ENCODE data around the gene ZRANB1.

Gene ZRANB1

DNA sequence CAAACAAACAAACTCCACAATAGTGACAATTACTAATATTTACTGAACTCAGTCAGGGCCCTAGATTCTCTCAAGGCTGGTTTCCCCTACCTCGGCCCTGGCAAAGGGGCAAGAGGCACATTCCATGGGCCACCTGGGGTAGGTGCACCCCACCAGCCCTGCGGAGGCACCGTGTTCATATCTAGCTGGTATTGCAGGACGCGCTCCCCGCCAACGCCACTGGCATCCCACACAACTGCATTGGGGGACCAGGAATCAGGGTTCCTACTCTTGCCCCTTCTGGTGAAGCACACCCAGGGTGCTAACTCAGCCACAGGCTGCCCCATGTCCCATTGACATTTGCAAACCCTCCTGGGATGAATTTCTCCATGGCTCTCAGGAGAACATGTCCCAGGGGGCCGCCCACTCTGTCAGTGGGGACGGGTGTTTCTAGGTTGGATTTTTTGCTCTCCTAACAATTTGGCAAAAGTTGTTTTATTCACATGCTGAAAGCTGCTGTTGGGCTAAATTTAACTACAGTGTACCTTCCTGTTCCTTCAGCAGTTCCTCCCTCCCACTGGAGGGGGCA lies 76.7 kb downstream of the ZRANB1 start:
- Histone ChIP-seq H3K36me3 (ENCODE audit: control insufficient read depth, low read depth, low read length) (peaks cover 16% of the 10 kb centered on the region), H3K27me3 (ENCODE audit: control insufficient read depth, insufficient read depth, low read length) (no peaks in the 10 kb centered on the region), H3K9me3 (ENCODE audit: control insufficient read depth, low read depth, low read length) (no peaks in the 10 kb centered on the region), H3K4me3 (ENCODE audit: low read length) (no peak overlapping the region), H3K9ac (ENCODE audit: low read length) (no peak overlapping the region), H3K4me1 (ENCODE audit: control insufficient read depth, low read depth, low read length) (no peaks in the 10 kb centered on the region), H3K27ac (ENCODE audit: low read length) (no peak overlapping the region)

DNA sequence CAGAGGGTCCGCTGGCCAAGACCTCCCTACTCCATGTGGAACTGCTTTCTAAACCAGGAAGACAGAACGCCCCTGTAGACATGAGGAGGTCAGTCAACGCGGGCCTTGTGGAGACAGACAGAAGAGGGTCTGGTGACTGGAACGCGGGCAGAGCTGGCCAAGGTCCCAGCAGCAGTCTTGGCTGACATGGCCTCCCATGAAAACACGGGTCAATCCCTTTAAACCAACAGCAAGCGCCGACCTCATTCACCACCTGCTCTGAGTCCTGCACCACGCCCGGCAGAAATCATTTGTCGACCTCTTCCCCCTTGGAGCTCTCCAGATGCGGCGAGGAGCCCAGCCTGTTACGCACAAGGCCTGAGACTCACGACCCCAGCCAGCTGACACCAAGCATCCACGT lies 78.5 kb downstream of the ZRANB1 start:
- Histone ChIP-seq H3K4me1 (ENCODE audit: control insufficient read depth, low read depth, low read length) (no peaks in the 10 kb centered on the region), H3K9ac (ENCODE audit: low read length) (no peak overlapping the region), H3K27me3 (ENCODE audit: control insufficient read depth, insufficient read depth, low read length) (no peaks in the 10 kb centered on the region), H3K36me3 (ENCODE audit: control insufficient read depth, low read depth, low read length) (peaks cover 23% of the 10 kb centered on the region), H3K9me3 (ENCODE audit: control insufficient read depth, low read depth, low read length) (no peaks in the 10 kb centered on the region), H3K4me3 (ENCODE audit: low read length) (no peak overlapping the region), H3K27ac (ENCODE audit: low read length) (no peak overlapping the region)

DNA sequence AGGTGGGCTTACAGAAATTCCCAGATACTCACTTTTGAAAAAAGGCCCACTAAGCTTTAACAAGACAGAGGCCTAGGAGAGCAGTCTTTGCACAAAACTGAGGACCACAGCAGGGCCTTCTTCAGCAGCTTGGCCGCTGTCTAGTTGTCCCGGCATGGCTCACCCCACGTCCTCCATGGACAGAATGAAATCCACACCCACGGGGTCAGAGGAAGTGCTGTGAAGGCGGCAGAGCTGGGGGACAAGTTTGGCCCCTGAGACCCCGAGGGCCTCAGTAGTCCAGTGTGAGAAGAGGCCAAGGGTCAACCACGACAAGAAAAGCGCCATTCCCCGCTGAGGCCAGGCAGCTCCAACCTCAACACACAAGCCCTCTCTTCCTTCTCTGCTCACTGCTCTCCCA lies 78.9 kb downstream of the ZRANB1 start:
- H3K27ac ChIP-seq (ENCODE audit: low read length) = no peak overlapping the region
- no peak overlapping the region for H3K4me3 ChIP-seq (ENCODE audit: low read length)
- no peak overlapping the region for H3K9ac ChIP-seq (ENCODE audit: low read length)
- no peaks in the 10 kb centered on the region for H3K4me1 ChIP-seq (ENCODE audit: control insufficient read depth, low read depth, low read length)
- H3K9me3 ChIP-seq (ENCODE audit: control insufficient read depth, low read depth, low read length) = no peaks in the 10 kb centered on the region
- peaks cover 23% of the 10 kb centered on the region for H3K36me3 ChIP-seq (ENCODE audit: control insufficient read depth, low read depth, low read length)
- no peaks in the 10 kb centered on the region for H3K27me3 ChIP-seq (ENCODE audit: control insufficient read depth, insufficient read depth, low read length)

DNA sequence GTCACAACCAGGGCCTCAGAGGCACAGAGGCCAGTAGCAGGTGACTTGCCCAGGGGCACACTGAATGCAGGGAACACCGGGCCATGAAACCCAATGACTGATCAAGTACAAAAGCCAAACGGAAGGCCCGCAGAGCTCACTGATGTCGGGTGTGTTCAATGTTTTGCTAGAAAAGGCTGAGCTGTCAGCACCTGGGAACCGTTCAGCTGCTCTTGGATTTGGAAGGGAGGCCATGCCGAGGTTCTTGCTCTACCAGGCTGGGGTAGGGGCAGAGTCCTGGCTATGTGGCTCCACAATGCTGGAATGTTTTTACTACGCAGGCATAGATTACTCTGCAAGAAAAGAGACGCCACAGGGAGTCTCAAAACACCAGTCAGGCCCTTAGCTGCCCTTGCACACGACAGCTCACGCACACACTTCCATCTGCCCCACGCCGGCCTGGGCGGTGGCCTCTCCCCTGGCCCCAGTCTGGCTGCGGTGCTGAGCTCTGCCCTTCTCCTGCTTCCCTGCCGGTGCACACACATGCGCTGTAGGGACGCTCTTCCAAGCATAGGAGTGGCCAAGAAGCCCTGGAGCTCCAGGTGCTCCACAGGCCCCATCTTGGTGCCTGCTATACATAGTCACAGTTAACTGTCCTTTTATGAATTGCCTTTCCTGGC lies 79.9 kb downstream of the ZRANB1 start:
- Histone ChIP-seq H3K4me3 (ENCODE audit: low read length) (no peak overlapping the region), H3K9me3 (ENCODE audit: control insufficient read depth, low read depth, low read length) (no peaks in the 10 kb centered on the region), H3K27me3 (ENCODE audit: control insufficient read depth, insufficient read depth, low read length) (no peaks in the 10 kb centered on the region), H3K36me3 (ENCODE audit: control insufficient read depth, low read depth, low read length) (peaks cover 23% of the 10 kb centered on the region), H3K9ac (ENCODE audit: low read length) (no peak overlapping the region), H3K27ac (ENCODE audit: low read length) (no peak overlapping the region), H3K4me1 (ENCODE audit: control insufficient read depth, low read depth, low read length) (no peaks in the 10 kb centered on the region)

DNA sequence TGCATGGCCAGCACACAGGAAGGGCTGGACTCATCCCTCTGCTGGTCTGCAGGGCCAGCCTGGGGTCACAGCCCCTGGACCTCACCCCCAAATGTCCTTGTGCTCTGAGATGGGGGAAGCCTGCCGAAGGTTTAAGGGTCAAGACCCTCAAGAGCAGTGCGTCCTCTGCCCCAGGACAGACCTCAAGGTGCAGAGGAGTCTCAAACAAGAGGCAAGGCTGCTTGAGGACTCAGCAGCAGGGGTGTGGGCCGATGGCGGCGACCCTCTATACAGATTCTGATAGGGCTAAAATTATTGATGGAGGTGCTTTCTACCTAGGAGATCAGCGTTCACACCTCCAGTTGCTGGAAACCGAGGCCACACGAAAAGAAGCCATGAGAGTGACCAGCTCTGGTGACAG lies 80.7 kb downstream of the ZRANB1 start:
- no peaks in the 10 kb centered on the region for H3K9me3 ChIP-seq (ENCODE audit: control insufficient read depth, low read depth, low read length)
- H3K4me3 ChIP-seq (ENCODE audit: low read length) = no peak overlapping the region
- H3K27ac ChIP-seq (ENCODE audit: low read length) = no peak overlapping the region
- peaks cover 27% of the 10 kb centered on the region for H3K36me3 ChIP-seq (ENCODE audit: control insufficient read depth, low read depth, low read length)
- H3K9ac ChIP-seq (ENCODE audit: low read length) = no peak overlapping the region
- H3K4me1 ChIP-seq (ENCODE audit: control insufficient read depth, low read depth, low read length) = no peaks in the 10 kb centered on the region
- no peaks in the 10 kb centered on the region for H3K27me3 ChIP-seq (ENCODE audit: control insufficient read depth, insufficient read depth, low read length)

DNA sequence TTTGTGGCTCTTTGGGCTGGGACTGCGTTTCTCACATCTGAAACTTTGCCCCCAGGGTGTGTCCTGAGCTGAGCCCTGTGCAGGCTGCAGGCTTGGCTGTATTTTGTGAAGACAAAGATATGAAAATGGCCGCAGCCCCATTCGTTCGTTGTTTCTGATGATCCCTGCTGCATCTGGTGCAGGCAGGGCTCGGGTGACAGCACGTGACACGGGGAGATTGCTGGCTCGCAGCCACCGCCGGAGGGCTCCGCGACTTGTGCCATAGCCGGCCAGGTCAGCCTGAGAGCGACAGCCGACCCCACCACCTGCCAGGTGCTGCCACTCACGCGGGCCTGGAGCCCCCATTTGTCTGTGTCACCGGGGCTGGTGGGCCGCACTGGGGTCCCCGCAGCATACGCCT lies 81.3 kb downstream of the ZRANB1 start:
- Histone ChIP-seq H3K36me3 (ENCODE audit: control insufficient read depth, low read depth, low read length) (peaks cover 27% of the 10 kb centered on the region), H3K9me3 (ENCODE audit: control insufficient read depth, low read depth, low read length) (no peaks in the 10 kb centered on the region), H3K4me1 (ENCODE audit: control insufficient read depth, low read depth, low read length) (peaks cover under 1% of the 10 kb centered on the region), H3K4me3 (ENCODE audit: low read length) (no peak overlapping the region), H3K9ac (ENCODE audit: low read length) (no peak overlapping the region), H3K27ac (ENCODE audit: low read length) (no peak overlapping the region), H3K27me3 (ENCODE audit: control insufficient read depth, insufficient read depth, low read length) (no peaks in the 10 kb centered on the region)

DNA sequence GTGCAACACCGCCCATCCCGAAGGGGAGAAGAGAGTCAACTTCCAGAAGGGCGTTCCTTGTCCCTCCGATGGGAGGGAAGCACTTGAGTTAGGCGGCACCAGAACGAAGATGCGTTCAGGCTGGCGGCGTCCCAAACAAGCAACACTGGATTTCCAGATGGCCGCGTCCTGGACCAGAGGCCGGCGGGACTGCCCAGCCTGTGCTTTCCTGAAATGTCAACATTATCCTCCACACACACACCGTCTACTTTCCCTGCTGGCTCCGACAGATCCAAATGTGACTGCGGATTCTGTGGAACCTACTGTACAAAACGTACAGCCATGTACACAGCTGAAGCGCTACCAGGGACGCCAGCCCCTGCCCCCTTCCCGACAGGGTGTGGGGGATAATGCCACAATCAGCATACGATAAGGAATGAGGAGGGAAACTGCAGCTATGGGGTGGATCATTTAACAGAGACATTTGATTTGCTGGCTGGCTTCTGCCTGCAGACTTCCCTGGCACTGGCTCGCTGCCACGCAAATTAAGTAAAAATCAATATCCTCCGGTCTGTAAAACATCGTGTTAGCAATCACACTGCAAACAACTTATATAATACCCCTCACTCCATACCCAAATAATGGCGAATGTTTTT lies 82.1 kb downstream of the ZRANB1 start:
- Histone ChIP-seq H3K4me1 (ENCODE audit: control insufficient read depth, low read depth, low read length) (peaks cover 3% of the 10 kb centered on the region), H3K9ac (ENCODE audit: low read length) (no peak overlapping the region), H3K4me3 (ENCODE audit: low read length) (no peak overlapping the region), H3K9me3 (ENCODE audit: control insufficient read depth, low read depth, low read length) (no peaks in the 10 kb centered on the region), H3K27me3 (ENCODE audit: control insufficient read depth, insufficient read depth, low read length) (no peaks in the 10 kb centered on the region), H3K27ac (ENCODE audit: low read length) (no peak overlapping the region), H3K36me3 (ENCODE audit: control insufficient read depth, low read depth, low read length) (peaks cover 27% of the 10 kb centered on the region)

DNA sequence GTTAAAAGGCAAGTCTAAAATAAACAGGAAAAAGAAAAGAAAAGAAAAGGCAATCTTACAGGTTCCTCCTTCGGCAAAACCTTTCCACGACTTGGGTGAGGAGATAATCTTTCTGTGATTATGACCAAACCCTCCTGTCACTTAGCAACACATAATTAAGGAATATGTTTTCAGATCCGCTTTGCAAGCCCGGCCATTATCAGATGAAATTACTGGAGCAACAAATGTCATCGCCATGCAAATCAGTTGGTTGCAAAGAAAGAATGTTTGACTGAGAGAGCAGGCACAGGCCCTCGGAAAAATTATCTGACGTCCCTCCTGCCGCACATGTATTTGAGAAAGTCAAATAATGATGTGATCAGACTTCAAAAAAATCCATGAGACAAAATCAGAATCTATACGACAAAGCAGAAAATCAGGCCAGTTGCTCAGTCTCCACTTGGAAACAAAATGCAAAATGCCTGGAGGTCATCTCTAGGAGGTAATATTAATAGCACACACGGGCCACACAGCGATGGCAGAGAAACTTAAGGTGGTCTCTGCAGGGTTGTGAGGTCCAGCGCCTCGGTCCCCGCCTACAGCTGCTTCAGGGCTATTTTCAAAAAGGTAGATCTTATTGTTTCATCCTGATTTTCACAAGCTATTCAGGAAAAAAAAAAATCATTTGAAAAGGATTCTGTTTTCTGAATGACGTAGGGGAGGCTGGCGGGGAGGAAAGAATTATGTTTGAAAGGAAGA lies 82.7 kb downstream of the ZRANB1 start:
- peaks cover 24% of the 10 kb centered on the region for H3K36me3 ChIP-seq (ENCODE audit: control insufficient read depth, low read depth, low read length)

DNA sequence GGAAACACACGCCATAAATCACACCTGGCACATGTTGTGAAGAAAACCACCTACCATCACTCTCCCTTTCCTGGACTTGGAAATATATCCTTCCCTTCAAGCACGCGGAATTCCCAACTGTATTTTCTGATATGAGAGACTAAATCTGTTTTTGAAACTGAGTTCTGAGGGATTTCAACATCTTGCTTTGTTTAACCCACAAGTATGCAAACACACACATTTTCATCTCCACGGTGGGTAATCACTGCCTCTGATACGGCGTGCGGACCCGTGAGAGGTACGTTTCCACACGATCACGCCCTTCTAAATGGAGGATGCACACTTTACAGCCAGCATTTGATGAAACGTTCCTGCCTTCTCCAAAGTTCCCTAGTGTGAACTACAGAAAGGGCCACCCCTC lies 83.4 kb downstream of the ZRANB1 start:
- Histone ChIP-seq H3K9ac (ENCODE audit: low read length) (no peak overlapping the region), H3K27me3 (ENCODE audit: control insufficient read depth, insufficient read depth, low read length) (no peaks in the 10 kb centered on the region), H3K36me3 (ENCODE audit: control insufficient read depth, low read depth, low read length) (peaks cover 22% of the 10 kb centered on the region), H3K27ac (ENCODE audit: low read length) (no peak overlapping the region), H3K9me3 (ENCODE audit: control insufficient read depth, low read depth, low read length) (no peaks in the 10 kb centered on the region), H3K4me1 (ENCODE audit: control insufficient read depth, low read depth, low read length) (peaks cover 3% of the 10 kb centered on the region), H3K4me3 (ENCODE audit: low read length) (no peak overlapping the region)

More for the DNA sequence above, 82.7 kb downstream of the ZRANB1 start:
- H3K27ac ChIP-seq (ENCODE audit: low read length) = no peak overlapping the region
- H3K4me1 ChIP-seq (ENCODE audit: control insufficient read depth, low read depth, low read length) = peaks cover 3% of the 10 kb centered on the region
- no peak overlapping the region for H3K4me3 ChIP-seq (ENCODE audit: low read length)
- H3K9me3 ChIP-seq (ENCODE audit: control insufficient read depth, low read depth, low read length) = no peaks in the 10 kb centered on the region
- H3K27me3 ChIP-seq (ENCODE audit: control insufficient read depth, insufficient read depth, low read length) = no peaks in the 10 kb centered on the region
- no peak overlapping the region for H3K9ac ChIP-seq (ENCODE audit: low read length)

DNA sequence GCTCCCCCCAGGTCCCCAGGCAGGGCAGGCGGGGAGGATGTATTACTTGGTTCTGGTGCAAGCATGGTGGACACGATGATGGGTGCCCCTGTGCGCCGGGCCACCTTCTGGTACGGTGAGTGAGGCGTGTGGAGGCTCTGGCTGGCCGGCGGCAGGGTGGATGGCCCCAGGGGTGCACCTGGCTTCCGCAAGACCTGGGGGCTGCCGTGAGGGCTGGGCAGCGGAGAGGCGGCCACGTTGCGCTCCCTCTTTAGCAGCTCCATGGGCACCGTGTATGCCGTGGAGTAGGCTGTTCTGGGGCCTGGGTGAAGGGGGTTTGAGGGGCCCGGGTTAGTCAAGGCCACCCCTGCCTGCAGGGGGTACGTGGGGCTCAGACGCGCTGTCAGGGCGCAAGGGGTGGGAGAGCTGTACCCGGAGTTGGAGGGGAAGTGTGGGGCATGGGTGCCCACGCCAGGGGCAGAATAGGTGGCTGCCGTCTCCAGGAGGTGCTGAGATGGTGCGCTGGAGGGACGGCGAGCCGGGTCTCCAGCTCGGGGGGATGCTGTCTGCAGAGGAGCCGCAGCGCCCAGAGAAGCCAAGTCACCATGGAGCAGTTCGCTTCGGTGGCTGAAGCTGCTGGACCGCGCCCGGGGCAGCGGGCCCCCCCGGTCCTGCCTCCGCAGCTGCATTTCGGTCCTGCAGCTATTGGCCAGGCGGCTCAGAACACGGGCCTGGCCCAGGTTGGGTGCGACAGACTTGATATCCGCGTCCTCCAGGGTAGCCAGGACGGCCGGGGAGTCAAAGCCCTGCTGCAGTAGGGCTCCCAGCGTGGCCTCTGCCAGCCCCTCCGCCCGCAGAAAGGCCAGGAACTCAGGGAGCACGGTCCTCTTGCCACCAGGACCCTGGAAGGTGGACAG lies 84.4 kb downstream of the ZRANB1 start:
- Histone ChIP-seq H3K36me3 (ENCODE audit: control insufficient read depth, low read depth, low read length) (peaks cover 22% of the 10 kb centered on the region), H3K27me3 (ENCODE audit: control insufficient read depth, insufficient read depth, low read length) (no peaks in the 10 kb centered on the region), H3K27ac (ENCODE audit: low read length) (no peak overlapping the region), H3K4me3 (ENCODE audit: low read length) (no peak overlapping the region), H3K4me1 (ENCODE audit: control insufficient read depth, low read depth, low read length) (peaks cover 3% of the 10 kb centered on the region), H3K9me3 (ENCODE audit: control insufficient read depth, low read depth, low read length) (no peaks in the 10 kb centered on the region), H3K9ac (ENCODE audit: low read length) (no peak overlapping the region)

Measured in iPS-18a (cell line).